ENCODE data around the gene NFAM1.

DNA sequence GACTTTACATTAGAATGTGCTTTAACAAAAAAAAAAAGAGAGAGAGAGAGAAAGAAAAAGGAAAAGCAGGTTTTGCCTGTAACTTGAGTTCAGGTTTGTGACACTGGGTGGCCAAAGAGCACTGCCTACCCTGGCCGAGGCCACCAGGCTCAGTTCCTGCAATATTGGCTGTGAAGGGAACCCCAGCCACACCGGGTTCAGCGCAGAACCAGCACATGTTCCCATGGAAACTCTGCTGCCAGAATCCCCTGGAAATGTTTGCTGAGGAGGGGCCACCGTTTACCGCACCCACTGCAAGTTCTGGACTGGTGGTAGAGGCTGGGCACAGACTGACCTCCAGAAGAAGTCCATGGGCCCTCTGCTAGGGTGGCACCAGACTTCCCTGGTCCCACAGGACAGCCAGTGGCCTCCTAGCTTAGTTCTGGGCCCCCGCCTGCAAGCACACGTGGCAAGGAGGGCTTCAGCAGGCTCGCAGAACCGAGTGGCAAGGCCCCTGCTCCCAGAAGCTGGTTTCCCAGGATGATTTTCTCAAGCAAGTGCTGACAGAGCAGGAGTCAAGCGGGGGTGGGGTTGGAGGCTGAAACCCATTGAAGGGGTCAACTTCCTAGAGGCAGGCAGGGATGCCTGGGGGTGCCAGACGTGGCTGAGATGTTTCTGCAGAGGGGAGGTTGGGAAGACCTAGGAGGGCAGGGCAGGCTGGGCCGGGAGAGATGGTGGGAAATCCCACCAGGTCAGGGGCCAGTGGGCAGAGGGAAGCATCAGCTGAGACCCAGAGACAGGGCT is 51.2 kb downstream of the NFAM1 start:
- TF ChIP-seq, protein P1, sequence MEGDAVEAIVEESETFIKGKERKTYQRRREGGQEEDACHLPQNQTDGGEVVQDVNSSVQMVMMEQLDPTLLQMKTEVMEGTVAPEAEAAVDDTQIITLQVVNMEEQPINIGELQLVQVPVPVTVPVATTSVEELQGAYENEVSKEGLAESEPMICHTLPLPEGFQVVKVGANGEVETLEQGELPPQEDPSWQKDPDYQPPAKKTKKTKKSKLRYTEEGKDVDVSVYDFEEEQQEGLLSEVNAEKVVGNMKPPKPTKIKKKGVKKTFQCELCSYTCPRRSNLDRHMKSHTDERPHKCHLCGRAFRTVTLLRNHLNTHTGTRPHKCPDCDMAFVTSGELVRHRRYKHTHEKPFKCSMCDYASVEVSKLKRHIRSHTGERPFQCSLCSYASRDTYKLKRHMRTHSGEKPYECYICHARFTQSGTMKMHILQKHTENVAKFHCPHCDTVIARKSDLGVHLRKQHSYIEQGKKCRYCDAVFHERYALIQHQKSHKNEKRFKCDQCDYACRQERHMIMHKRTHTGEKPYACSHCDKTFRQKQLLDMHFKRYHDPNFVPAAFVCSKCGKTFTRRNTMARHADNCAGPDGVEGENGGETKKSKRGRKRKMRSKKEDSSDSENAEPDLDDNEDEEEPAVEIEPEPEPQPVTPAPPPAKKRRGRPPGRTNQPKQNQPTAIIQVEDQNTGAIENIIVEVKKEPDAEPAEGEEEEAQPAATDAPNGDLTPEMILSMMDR (IDR thresholded peaks at IDR 0.05): no peak
- no peak for TF ChIP-seq POLR2A (IDR thresholded peaks at IDR 0.05)
- TF ChIP-seq POLR2AphosphoS5 (IDR thresholded peaks at IDR 0.05): no peak
- no peak for TF ChIP-seq EP300 (IDR thresholded peaks at IDR 0.05)
